AG09309 (cell line): ENCODE measurements around the gene NELFA.
"Not testable (repeated sequence)": the region's sequence is repeated elsewhere in the genome, so short reads cannot be mapped to it uniquely, and the experiment has no call there.

ENCODE experiments used
- DNase-seq: peaks from one replicate; pipeline ENCODE4 v3.0.0-alpha.2; 2010; ENCODE audit warnings: low read depth
- H3K4me3 ChIP-seq: 2 replicates; pipeline ENCODE4 v1.5.1; 2011; ENCODE audit warnings: mild to moderate bottlenecking, low read depth, low read length, moderate library complexity; ENCODE audit not compliant: control insufficient read depth
- TF ChIP-seq, protein P1 (sequence below): IDR thresholded peaks from 2 replicates; pipeline ENCODE4 v1.5.1; 2011; ENCODE audit warnings: mild to moderate bottlenecking, low read depth, low read length, inconsistent platforms; ENCODE audit not compliant: insufficient read depth, control insufficient read depth; ENCODE audit errors: missing control alignments

Gene NELFA

DNA sequence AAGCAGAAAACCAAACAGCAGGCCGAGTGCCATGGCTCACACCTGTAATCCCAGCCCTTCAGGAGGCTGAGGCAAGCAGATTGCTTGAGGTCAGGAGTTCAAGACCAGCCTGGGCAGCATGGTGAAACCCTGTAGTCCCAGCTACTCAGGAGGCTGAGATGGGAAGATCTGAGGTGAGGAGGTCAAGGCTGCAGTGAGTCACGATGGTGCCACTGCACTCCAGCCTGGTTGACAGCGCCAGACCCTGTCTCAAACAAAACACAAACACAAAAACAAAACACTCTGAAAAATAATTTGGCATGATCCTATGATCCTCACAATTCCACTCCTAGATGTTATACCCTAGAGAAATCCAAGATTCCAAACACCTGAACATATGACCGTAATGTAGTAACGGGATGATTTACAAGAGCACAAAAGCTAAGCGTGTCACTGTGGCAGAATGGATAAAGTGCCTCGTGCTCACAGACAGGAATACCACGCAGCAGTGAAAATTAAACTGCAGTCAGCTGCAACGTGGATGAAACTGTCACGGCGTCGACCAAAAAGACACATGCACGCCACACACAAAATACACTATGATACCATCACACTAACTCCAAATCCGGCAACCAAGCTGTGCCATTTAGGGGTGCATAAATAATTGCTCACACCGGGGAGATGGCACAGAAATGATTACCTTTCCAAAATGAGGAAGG, 1.7 kb downstream of the NELFA start:
- no peak for DNase-seq
- H3K4me3 ChIP-seq: no peak overlapping the region; the same call in 1 of the 2 replicates
- TF ChIP-seq, protein P1, sequence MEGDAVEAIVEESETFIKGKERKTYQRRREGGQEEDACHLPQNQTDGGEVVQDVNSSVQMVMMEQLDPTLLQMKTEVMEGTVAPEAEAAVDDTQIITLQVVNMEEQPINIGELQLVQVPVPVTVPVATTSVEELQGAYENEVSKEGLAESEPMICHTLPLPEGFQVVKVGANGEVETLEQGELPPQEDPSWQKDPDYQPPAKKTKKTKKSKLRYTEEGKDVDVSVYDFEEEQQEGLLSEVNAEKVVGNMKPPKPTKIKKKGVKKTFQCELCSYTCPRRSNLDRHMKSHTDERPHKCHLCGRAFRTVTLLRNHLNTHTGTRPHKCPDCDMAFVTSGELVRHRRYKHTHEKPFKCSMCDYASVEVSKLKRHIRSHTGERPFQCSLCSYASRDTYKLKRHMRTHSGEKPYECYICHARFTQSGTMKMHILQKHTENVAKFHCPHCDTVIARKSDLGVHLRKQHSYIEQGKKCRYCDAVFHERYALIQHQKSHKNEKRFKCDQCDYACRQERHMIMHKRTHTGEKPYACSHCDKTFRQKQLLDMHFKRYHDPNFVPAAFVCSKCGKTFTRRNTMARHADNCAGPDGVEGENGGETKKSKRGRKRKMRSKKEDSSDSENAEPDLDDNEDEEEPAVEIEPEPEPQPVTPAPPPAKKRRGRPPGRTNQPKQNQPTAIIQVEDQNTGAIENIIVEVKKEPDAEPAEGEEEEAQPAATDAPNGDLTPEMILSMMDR: no peak

- TF ChIP-seq, protein P1: no peak
- DNase-seq: no peak
- H3K4me3 ChIP-seq: no peak overlapping the region
Measured at GRCh38 chr4:2006367-2006766, 2.4 kb downstream of the NELFA start.

GRCh38 chr4:2003361-2003760, 5.4 kb downstream of the NELFA start:
- not testable (repeated sequence) for DNase-seq, H3K4me3 ChIP-seq

- H3K4me3 ChIP-seq, DNase-seq: not testable (repeated sequence)
Measured at GRCh38 chr4:1999308-1999707, 9.5 kb downstream of the NELFA start.

DNA sequence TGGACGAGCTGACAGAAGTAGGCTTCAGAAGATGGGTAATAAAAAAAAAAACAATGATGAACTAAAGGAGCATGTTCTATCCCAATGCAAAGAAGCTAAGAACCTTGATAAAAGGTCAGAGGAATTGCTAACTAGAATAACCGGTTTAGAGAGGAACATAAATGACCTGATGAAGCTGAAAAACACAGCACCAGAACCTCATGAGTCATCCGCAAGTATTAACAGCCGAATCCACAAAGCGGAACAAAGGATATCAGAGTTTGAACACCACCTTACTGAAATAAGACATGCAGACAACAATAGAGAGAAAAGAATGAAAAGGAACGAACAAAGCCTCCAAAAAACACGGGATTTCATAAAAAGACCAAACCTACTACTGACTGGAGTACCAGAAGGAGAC, 10.5 kb downstream of the NELFA start:
- no peak overlapping the region for H3K4me3 ChIP-seq
- TF ChIP-seq, protein P1: no peak
- no peak for DNase-seq

DNA sequence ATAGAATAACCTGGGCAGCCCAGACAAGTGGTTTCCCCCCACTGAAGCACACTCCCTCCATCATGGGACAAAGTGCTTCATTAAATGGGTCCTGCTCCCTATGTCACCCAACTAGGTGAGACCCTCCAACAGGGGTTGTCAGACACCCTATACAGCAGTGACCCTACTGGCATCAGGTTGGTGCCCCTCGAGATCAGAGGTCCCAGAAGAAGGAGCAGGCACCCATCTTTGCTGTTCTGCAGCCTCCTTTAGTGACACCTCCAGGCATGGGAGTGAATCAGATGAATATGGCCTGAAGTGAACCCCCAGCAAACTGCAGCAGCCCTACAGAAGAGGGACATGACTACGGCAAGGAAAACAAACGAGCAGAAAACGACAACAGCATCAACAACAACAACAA, 11.1 kb downstream of the NELFA start:
- DNase-seq: no peak
- TF ChIP-seq, protein P1: no peak
- H3K4me3 ChIP-seq: no peak overlapping the region

GRCh38 chr4:1996866-1997611, 11.7 kb downstream of the NELFA start:
- TF ChIP-seq, protein P1: no peak
- H3K4me3 ChIP-seq: no peak overlapping the region
- no peak for DNase-seq

GRCh38 chr4:1994938-1995337, 13.8 kb downstream of the NELFA start:
- H3K4me3 ChIP-seq: no peak overlapping the region
- TF ChIP-seq, protein P1: no peak
- DNase-seq: no peak

GRCh38 chr4:1993718-1994516, 14.9 kb downstream of the NELFA start:
- H3K4me3 ChIP-seq, DNase-seq: not testable (repeated sequence)
